Esophagus squamous epithelium (tissue), 4 donors: ENCODE results near the gene NID1.

Source experiments
- POLR2A ChIP-seq, 4 donors: fragments of 450-650 bp; IDR thresholded peaks; one replicate each; pipeline ENCODE4 v1.6.1; 2017; ENCODE audit warnings: antibody characterized with exemption in 4 of 4, mild to moderate bottlenecking in 4 of 4, moderate library complexity in 3 of 4
- TF ChIP-seq, protein P1 (sequence below), 6 experiments: fragments of 450-650 bp in 4 of 6; fragments of 200-600 bp in 2 of 6; sonication (generic) in 2 of 6; IDR thresholded peaks; one replicate each; pipeline ENCODE4 v1.5.1; 2016 to 2019; ENCODE audit warnings: antibody characterized with exemption in 6 of 6, mild to moderate bottlenecking in 4 of 6, moderate library complexity in 4 of 6

DNA sequence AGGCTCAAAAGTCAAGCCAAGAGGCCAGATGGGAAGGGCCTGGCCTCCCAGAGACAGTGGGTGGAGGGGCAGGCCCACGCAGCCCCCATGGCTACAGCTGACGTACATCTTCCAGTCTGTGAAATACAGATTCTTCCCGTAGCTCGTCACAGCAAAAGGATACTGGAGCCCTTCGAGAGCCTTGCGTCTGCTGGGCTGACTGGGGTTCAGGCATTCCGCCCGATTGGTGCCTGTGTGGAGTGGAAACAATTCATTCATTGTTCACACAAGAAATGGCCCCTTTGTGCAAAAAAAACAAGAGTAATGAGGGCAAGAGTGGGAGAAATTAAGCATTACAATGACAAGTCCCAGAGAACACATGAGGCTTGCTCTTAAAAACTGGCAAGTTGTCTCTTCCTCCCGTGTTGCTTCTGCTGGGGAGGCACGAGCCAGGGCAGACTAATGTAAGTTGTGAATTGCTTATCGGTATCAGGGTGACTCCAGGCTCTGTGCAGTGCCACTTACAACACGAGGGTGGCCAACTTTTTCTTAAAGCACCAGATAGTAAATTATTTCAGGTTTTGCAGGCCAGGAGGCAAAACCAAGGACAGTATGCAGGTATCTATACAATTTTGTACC is 85.1 kb downstream of the NID1 start:
- TF ChIP-seq, protein P1, sequence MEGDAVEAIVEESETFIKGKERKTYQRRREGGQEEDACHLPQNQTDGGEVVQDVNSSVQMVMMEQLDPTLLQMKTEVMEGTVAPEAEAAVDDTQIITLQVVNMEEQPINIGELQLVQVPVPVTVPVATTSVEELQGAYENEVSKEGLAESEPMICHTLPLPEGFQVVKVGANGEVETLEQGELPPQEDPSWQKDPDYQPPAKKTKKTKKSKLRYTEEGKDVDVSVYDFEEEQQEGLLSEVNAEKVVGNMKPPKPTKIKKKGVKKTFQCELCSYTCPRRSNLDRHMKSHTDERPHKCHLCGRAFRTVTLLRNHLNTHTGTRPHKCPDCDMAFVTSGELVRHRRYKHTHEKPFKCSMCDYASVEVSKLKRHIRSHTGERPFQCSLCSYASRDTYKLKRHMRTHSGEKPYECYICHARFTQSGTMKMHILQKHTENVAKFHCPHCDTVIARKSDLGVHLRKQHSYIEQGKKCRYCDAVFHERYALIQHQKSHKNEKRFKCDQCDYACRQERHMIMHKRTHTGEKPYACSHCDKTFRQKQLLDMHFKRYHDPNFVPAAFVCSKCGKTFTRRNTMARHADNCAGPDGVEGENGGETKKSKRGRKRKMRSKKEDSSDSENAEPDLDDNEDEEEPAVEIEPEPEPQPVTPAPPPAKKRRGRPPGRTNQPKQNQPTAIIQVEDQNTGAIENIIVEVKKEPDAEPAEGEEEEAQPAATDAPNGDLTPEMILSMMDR (IDR thresholded peaks at IDR 0.05) = no peak
- TF ChIP-seq POLR2A (IDR thresholded peaks at IDR 0.05) = no peak
